Astrocyte (in vitro differentiated cells and primary cell): ENCODE results near the gene SLC35B1.

Experiments used
- EZH2 ChIP-seq: IDR thresholded peaks from 2 replicates; pipeline ENCODE4 v1.6.1; 2012; ENCODE audit warnings: mild to moderate bottlenecking, low read length, inconsistent platforms; ENCODE audit not compliant: insufficient read depth
- TF ChIP-seq, protein P1 (sequence below): IDR thresholded peaks from 2 replicates; pipeline ENCODE4 v1.5.1; 2011; ENCODE audit warnings: low read depth, mild to moderate bottlenecking, inconsistent platforms, low read length, moderate library complexity; ENCODE audit not compliant: insufficient read depth

DNA sequence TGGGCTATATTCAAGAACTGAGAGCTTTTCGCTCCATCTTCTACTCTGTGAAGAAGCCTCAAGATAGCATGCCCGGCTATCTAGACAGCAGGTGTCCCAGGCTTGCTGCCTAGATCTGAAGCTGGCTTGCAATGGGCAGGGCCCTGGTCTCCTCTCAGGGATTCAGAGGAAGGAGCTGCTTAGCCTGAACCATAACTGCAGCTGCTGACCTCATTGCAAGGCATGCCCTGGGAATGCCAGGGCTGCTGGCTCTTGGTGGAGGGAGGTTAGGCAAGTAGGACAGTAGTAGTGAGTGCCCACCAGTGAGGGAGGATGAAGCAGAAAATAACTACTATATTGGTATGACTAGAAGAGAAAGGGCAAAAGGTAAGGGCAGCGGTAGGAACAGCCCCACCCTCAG, 21.3 kb upstream of the SLC35B1 start:
- TF ChIP-seq, protein P1, sequence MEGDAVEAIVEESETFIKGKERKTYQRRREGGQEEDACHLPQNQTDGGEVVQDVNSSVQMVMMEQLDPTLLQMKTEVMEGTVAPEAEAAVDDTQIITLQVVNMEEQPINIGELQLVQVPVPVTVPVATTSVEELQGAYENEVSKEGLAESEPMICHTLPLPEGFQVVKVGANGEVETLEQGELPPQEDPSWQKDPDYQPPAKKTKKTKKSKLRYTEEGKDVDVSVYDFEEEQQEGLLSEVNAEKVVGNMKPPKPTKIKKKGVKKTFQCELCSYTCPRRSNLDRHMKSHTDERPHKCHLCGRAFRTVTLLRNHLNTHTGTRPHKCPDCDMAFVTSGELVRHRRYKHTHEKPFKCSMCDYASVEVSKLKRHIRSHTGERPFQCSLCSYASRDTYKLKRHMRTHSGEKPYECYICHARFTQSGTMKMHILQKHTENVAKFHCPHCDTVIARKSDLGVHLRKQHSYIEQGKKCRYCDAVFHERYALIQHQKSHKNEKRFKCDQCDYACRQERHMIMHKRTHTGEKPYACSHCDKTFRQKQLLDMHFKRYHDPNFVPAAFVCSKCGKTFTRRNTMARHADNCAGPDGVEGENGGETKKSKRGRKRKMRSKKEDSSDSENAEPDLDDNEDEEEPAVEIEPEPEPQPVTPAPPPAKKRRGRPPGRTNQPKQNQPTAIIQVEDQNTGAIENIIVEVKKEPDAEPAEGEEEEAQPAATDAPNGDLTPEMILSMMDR = no peak
- no peak for TF ChIP-seq EZH2
